PC-3 (cell line): ENCODE data around the gene WFDC6.

ENCODE experiments used
- CTCF ChIP-seq: fragments of 300-600 bp; sonication (generic); conservative IDR thresholded peaks from 2 replicates; pipeline ENCODE4 v1.5.1; 2017; ENCODE audit warnings: antibody characterized with exemption, low read depth, mild to moderate bottlenecking, low read length
- EZH2 ChIP-seq: fragments of 300-600 bp; sonication (generic); IDR thresholded peaks from one replicate; pipeline ENCODE4 v1.6.1; 2017; ENCODE audit warnings: antibody characterized with exemption, mild to moderate bottlenecking, low read length; ENCODE audit not compliant: unreplicated experiment
- EZH2phosphoT487 ChIP-seq: fragments of 300-600 bp; sonication (generic); IDR thresholded peaks from 2 replicates; pipeline ENCODE4 v1.6.1; 2018; ENCODE audit warnings: mild to moderate bottlenecking, antibody characterized with exemption, low read length, borderline replicate concordance

GRCh38 chr20:45510242-45510862 lies 28.9 kb downstream of the WFDC6 start:
- no peak for TF ChIP-seq CTCF
- no peak for TF ChIP-seq EZH2
- no peak for TF ChIP-seq EZH2phosphoT487
